Measurements from ENCODE around the gene OR10H3. TPM values are rescaled to one million over a fixed set of nuclear protein-coding genes. Genes with fewer than 3 reads are reported as not detected.

The OR10H3 gene
- total and polyA plus RNA-seq, 2 donors (not counting 1 experiment from before 2014, with no cell fraction given), result not detected

DNA sequence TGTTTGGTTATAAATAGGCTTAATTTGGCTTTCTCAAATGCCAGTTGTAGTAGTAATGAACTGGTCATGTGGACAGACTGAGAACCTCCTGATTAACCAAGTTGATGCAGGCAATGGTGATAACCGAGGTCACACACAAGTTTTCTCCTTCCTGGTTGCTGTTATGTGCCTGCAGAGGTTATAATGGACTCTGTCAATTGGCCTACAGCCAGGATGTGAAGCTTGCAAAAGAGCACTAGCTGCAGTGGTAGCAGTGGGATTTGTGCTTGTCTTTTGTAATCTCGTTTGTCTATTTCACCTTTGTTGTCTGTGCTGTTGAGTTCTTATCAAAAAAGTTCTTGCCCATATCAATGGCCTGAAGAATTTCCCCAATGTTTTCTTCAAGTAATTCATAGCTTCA lies 20.6 kb downstream of the OR10H3 start:
- Histone ChIP-seq H4K20me1 (ENCODE audit: control insufficient read depth, insufficient read depth, low read length, poor library complexity, severe bottlenecking) (no peaks in the 10 kb centered on the region), H2AFZ (ENCODE audit: insufficient read depth, low read depth, low read length, poor library complexity, severe bottlenecking) (no peak overlapping the region), H3K4me1 (ENCODE audit: control insufficient read depth in 2 of 2, insufficient read depth in 2 of 2, low read length in 2 of 2) (no peaks in the 10 kb centered on the region), H3K27me3 (replicated peaks in 1 of 4; ENCODE audit: control extremely low read depth in 1 of 4, control insufficient read depth in 3 of 4, insufficient read depth in 4 of 4, low read length in 3 of 4) (peaks cover 0 to 25% (median 23%) of the 10 kb centered on the region in 4 experiments), H3K9me3 (ENCODE audit: control extremely low read depth in 1 of 3, control insufficient read depth in 2 of 3, insufficient read depth in 1 of 3, low read length in 2 of 3) (peaks cover 0 to 6% (median 0%) of the 10 kb centered on the region in 3 donors), H3K4me3 (ENCODE audit: control extremely low read depth in 1 of 5, extremely low read depth in 1 of 5, insufficient read depth in 1 of 5, low read depth in 2 of 5, low read length in 4 of 5) (no peak overlapping the region), H3K9ac (ENCODE audit: low read length) (no peak overlapping the region), H3K4me2 (replicated peaks; ENCODE audit: low read depth, low read length, poor library complexity, severe bottlenecking) (no peak overlapping the region), H3K79me2 (ENCODE audit: control insufficient read depth, insufficient read depth, low read length) (no peaks in the 10 kb centered on the region), H3K36me3 (replicated peaks in 1 of 2; ENCODE audit: control extremely low read depth in 1 of 2, control insufficient read depth in 1 of 2, extremely low read depth in 1 of 2, insufficient read depth in 2 of 2, low read length in 1 of 2) (no peaks in the 10 kb centered on the region), H3K27ac (ENCODE audit: low read length in 2 of 2) (no peak overlapping the region)
- Mint-ChIP-seq H3K27me3 (peaks cover 64% of the 10 kb centered on the region), H3K4me3 (no peak overlapping the region), H3K9me3 (ENCODE audit: insufficient read depth) (no peaks in the 10 kb centered on the region), H3K27ac (no peak overlapping the region), H3K4me1 (no peaks in the 10 kb centered on the region)
- 80% methylated on average over 1 of the region's 2 CpGs for WGBS (ENCODE audit: insufficient coverage)
- ChIA-PET POLR2A (no interaction called here), CTCF (no interaction called here)
- intact Hi-C loops (cut with micrococcal nuclease), result no loop called here
- DNase-seq (no peak), ATAC-seq (ENCODE audit: low read depth) (no peak)
- TF ChIP-seq, protein P1, sequence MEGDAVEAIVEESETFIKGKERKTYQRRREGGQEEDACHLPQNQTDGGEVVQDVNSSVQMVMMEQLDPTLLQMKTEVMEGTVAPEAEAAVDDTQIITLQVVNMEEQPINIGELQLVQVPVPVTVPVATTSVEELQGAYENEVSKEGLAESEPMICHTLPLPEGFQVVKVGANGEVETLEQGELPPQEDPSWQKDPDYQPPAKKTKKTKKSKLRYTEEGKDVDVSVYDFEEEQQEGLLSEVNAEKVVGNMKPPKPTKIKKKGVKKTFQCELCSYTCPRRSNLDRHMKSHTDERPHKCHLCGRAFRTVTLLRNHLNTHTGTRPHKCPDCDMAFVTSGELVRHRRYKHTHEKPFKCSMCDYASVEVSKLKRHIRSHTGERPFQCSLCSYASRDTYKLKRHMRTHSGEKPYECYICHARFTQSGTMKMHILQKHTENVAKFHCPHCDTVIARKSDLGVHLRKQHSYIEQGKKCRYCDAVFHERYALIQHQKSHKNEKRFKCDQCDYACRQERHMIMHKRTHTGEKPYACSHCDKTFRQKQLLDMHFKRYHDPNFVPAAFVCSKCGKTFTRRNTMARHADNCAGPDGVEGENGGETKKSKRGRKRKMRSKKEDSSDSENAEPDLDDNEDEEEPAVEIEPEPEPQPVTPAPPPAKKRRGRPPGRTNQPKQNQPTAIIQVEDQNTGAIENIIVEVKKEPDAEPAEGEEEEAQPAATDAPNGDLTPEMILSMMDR (IDR thresholded peaks at IDR 0.05), result no peak
- TF ChIP-seq EZH2 (IDR thresholded peaks at IDR 0.05; ENCODE audit: borderline replicate concordance, insufficient read depth, low read depth, low read length, poor library complexity, severe bottlenecking), result no peak

DNA sequence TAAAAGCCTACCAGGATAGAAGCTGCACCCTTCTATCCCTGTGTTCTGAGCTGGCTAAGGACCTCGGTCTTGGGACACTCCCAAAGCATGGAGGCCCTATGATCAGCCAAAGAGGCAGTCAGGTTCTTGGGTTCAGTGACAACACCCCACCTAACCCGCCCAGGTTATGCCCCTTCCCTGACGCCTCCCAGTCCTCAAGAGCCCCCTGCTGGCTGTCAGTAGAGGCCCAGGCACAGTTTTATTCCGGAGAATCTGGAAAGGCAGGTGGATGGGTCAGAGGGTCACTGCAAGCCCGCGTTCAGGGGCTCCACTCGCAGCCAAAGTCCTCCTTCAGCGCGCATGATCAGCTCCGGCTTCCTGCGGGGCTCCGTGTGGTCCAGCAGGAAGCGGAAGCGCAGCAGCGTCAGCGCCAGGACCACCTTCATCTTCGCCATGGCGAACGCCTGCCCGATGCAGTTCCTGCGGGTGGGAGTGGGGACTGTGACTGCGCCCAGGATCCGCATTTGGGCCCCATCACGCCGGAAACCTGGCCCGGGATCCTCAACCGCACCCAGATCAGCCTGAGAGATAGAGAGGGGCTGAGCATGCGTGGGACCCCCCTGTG lies 22.3 kb downstream of the OR10H3 start:
- DNase-seq (no peak), ATAC-seq (ENCODE audit: low read depth) (no peak)
- no peaks in the 10 kb centered on the region for H3K4me1 Mint-ChIP-seq
- peaks cover 0 to 6% (median 0%) of the 10 kb centered on the region in 3 donors for H3K9me3 ChIP-seq (ENCODE audit: control extremely low read depth in 1 of 3, control insufficient read depth in 2 of 3, insufficient read depth in 1 of 3, low read length in 2 of 3)
- peaks cover 54% of the 10 kb centered on the region for H3K27me3 Mint-ChIP-seq
- no peak overlapping the region for H3K4me3 Mint-ChIP-seq
- intact Hi-C loops (cut with micrococcal nuclease), result no loop called here
- no peak overlapping the region for H3K4me3 ChIP-seq (ENCODE audit: control extremely low read depth in 1 of 5, extremely low read depth in 1 of 5, insufficient read depth in 1 of 5, low read depth in 2 of 5, low read length in 4 of 5)
- H3K27me3 ChIP-seq (replicated peaks in 1 of 4; ENCODE audit: control extremely low read depth in 1 of 4, control insufficient read depth in 3 of 4, insufficient read depth in 4 of 4, low read length in 3 of 4), result peaks cover 0 to 28% (median 24%) of the 10 kb centered on the region in 4 experiments
- no peaks in the 10 kb centered on the region for H3K79me2 ChIP-seq (ENCODE audit: control insufficient read depth, insufficient read depth, low read length)
- POLR2A ChIA-PET, result no interaction called here
- H4K20me1 ChIP-seq (ENCODE audit: control insufficient read depth, insufficient read depth, low read length, poor library complexity, severe bottlenecking), result no peaks in the 10 kb centered on the region
- no peaks in the 10 kb centered on the region for H3K36me3 ChIP-seq (replicated peaks in 1 of 2; ENCODE audit: control extremely low read depth in 1 of 2, control insufficient read depth in 1 of 2, extremely low read depth in 1 of 2, insufficient read depth in 2 of 2, low read length in 1 of 2)
- H3K27ac Mint-ChIP-seq, result no peak overlapping the region
- WGBS (ENCODE audit: insufficient coverage), result 42% methylated on average over 27 of the region's 28 CpGs
- no peak overlapping the region for H2AFZ ChIP-seq (ENCODE audit: insufficient read depth, low read depth, low read length, poor library complexity, severe bottlenecking)
- no peak overlapping the region for H3K27ac ChIP-seq (ENCODE audit: low read length in 2 of 2)
- CTCF ChIA-PET, result no interaction called here
- TF ChIP-seq, protein P1 (IDR thresholded peaks at IDR 0.05), result no peak
- no peak for TF ChIP-seq EZH2 (IDR thresholded peaks at IDR 0.05; ENCODE audit: borderline replicate concordance, insufficient read depth, low read depth, low read length, poor library complexity, severe bottlenecking)
- H3K9ac ChIP-seq (ENCODE audit: low read length), result no peak overlapping the region
- no peaks in the 10 kb centered on the region for H3K4me1 ChIP-seq (ENCODE audit: control insufficient read depth in 2 of 2, insufficient read depth in 2 of 2, low read length in 2 of 2)
- peaks cover 3% of the 10 kb centered on the region for H3K9me3 Mint-ChIP-seq (ENCODE audit: insufficient read depth)
- no peak overlapping the region for H3K4me2 ChIP-seq (replicated peaks; ENCODE audit: low read depth, low read length, poor library complexity, severe bottlenecking)
